ENCODE results near the gene SCAMP2. TPM values are rescaled to one million over a fixed set of nuclear protein-coding genes. Genes with fewer than 3 reads are reported as not detected.

SCAMP2 gene
- total RNA-seq, 1 experiment from 2014 or later = 50.2 TPM

- Histone ChIP-seq H4K20me1 (ENCODE audit: control insufficient read depth, insufficient read depth, insufficient read length) (no peaks in the 10 kb centered on the region), H2BK20ac (ENCODE audit: low read depth, low read length, poor library complexity, severe bottlenecking) (no peak overlapping the region), H3K18ac (ENCODE audit: insufficient read length, low read depth, low read length) (no peak overlapping the region), H3K79me2 (ENCODE audit: insufficient read depth, low read length) (no peaks in the 10 kb centered on the region), H2AFZ (ENCODE audit: low read length) (no peak overlapping the region), H2BK5ac (ENCODE audit: insufficient read length, low read length) (no peak overlapping the region), H4K91ac (ENCODE audit: insufficient read length, low read depth, low read length) (no peak overlapping the region), H3K9ac (ENCODE audit: extremely low read depth, insufficient read length, low read length) (no peak overlapping the region), H3K9me3 (ENCODE audit: control insufficient read depth, low read depth, low read length) (peaks cover 11% of the 10 kb centered on the region), H3K4ac (ENCODE audit: low read depth, low read length) (no peak overlapping the region), H2AK5ac (ENCODE audit: insufficient read length, low read length) (no peak overlapping the region), H3K27ac (ENCODE audit: insufficient read length, low read depth, low read length) (no peak overlapping the region), H2BK120ac (ENCODE audit: low read depth, low read length, poor library complexity, severe bottlenecking) (no peak overlapping the region), H4K8ac (replicated peaks; ENCODE audit: insufficient read length, low read depth, low read length) (no peak overlapping the region), H3K14ac (ENCODE audit: insufficient read depth, low read length) (no peak overlapping the region), H3K56ac (ENCODE audit: insufficient read length, low read depth, low read length) (no peak overlapping the region), H2BK12ac (ENCODE audit: insufficient read length, low read depth, low read length) (no peak overlapping the region), H4K5ac (ENCODE audit: insufficient read length, low read depth, low read length) (no peak overlapping the region), H3K23me2 (ENCODE audit: insufficient read length, low read depth, low read length, poor library complexity, severe bottlenecking) (peaks cover 10% of the 10 kb centered on the region), H3K27me3 (ENCODE audit: insufficient read depth, low read length) (no peaks in the 10 kb centered on the region), H3K4me1 (ENCODE audit: insufficient read depth, low read length) (no peaks in the 10 kb centered on the region), H3T11ph (ENCODE audit: low read length) (no peak overlapping the region), H3K79me1 (ENCODE audit: insufficient read depth, low read depth, low read length, poor library complexity, severe bottlenecking) (no peaks in the 10 kb centered on the region), H2BK15ac (ENCODE audit: low read depth, low read length) (no peak overlapping the region), H3K23ac (ENCODE audit: insufficient read length, low read depth, low read length) (no peak overlapping the region), H3K4me2 (ENCODE audit: insufficient read depth, insufficient read length, low read length) (no peak overlapping the region)
- Mint-ChIP-seq H3K36me3 (ENCODE audit: insufficient read depth in 1 of 3, low read depth in 3 of 3) (peaks cover 0 to 8% (median 6%) of the 10 kb centered on the region in 3 experiments; a peak in 4 of 7 replicates), H3K4me3 (no peak overlapping the region), H3K27ac (no peak overlapping the region), H3K27me3 (ENCODE audit: low read depth) (peaks cover 5% of the 10 kb centered on the region), H3K9me3 (peaks cover 6 to 9% of the 10 kb centered on the region in 2 experiments; a peak in 4 of 5 replicates), H3K4me1 (peaks cover 16 to 24% of the 10 kb centered on the region in 2 experiments)
- no peak for DNase-seq
- no CpG with 5 or more reads among the region's 5 CpGs for WGBS (ENCODE audit: extremely low coverage, insufficient read length, low lambda C conversion rate)
- TF ChIP-seq, protein P1, sequence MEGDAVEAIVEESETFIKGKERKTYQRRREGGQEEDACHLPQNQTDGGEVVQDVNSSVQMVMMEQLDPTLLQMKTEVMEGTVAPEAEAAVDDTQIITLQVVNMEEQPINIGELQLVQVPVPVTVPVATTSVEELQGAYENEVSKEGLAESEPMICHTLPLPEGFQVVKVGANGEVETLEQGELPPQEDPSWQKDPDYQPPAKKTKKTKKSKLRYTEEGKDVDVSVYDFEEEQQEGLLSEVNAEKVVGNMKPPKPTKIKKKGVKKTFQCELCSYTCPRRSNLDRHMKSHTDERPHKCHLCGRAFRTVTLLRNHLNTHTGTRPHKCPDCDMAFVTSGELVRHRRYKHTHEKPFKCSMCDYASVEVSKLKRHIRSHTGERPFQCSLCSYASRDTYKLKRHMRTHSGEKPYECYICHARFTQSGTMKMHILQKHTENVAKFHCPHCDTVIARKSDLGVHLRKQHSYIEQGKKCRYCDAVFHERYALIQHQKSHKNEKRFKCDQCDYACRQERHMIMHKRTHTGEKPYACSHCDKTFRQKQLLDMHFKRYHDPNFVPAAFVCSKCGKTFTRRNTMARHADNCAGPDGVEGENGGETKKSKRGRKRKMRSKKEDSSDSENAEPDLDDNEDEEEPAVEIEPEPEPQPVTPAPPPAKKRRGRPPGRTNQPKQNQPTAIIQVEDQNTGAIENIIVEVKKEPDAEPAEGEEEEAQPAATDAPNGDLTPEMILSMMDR (conservative IDR thresholded peaks at IDR 0.05) = no peak
Measured at GRCh38 chr15:74885461-74885860, 12.3 kb upstream of the SCAMP2 start.
